Measurements from ENCODE around the gene EPB41L4B.

Gene EPB41L4B

GRCh38 chr9:109305801-109306200 lies 15.1 kb downstream of the EPB41L4B start:
- no peak for TF ChIP-seq CTCF (IDR thresholded peaks at IDR 0.05; ENCODE audit: insufficient read depth, low read length, poor library complexity, severe bottlenecking)
- no peaks in the 10 kb centered on the region for H3K36me3 ChIP-seq (ENCODE audit: control insufficient read depth, insufficient read depth, low read length)
- no peak overlapping the region for H3K4me3 ChIP-seq (replicated peaks; ENCODE audit: low read depth, low read length)

GRCh38 chr9:109304347-109304746 lies 16.5 kb downstream of the EPB41L4B start:
- no peak for TF ChIP-seq CTCF (IDR thresholded peaks at IDR 0.05; ENCODE audit: insufficient read depth, low read length, poor library complexity, severe bottlenecking)
- H3K36me3 ChIP-seq (ENCODE audit: control insufficient read depth, insufficient read depth, low read length), result no peaks in the 10 kb centered on the region
- peaks cover 2% of the 10 kb centered on the region; the same call in 1 of the 2 replicates for H3K27me3 ChIP-seq (replicated peaks; ENCODE audit: control insufficient read depth, insufficient read depth, low read length)
- no peak for DNase-seq (ENCODE audit: extremely low read depth, insufficient read length)
- no peak overlapping the region for H3K4me3 ChIP-seq (replicated peaks; ENCODE audit: low read depth, low read length)

More at GRCh38 chr9:109305801-109306200, 15.1 kb downstream of the EPB41L4B start:
- peaks cover 2% of the 10 kb centered on the region; the same call in 1 of the 2 replicates for H3K27me3 ChIP-seq (replicated peaks; ENCODE audit: control insufficient read depth, insufficient read depth, low read length)
- no peak for DNase-seq (ENCODE audit: extremely low read depth, insufficient read length)

GRCh38 chr9:109303900-109304299 lies 17.0 kb downstream of the EPB41L4B start:
- DNase-seq (ENCODE audit: extremely low read depth, insufficient read length), result no peak
- H3K27me3 ChIP-seq (replicated peaks; ENCODE audit: control insufficient read depth, insufficient read depth, low read length), result peaks cover 2% of the 10 kb centered on the region; the same call in 1 of the 2 replicates
- no peak overlapping the region for H3K4me3 ChIP-seq (replicated peaks; ENCODE audit: low read depth, low read length)
- no peak for TF ChIP-seq CTCF (IDR thresholded peaks at IDR 0.05; ENCODE audit: insufficient read depth, low read length, poor library complexity, severe bottlenecking)
- no peaks in the 10 kb centered on the region for H3K36me3 ChIP-seq (ENCODE audit: control insufficient read depth, insufficient read depth, low read length)

GRCh38 chr9:109302606-109303005 lies 18.3 kb downstream of the EPB41L4B start:
- Histone ChIP-seq H3K27me3 (replicated peaks; ENCODE audit: control insufficient read depth, insufficient read depth, low read length) (peaks cover 2% of the 10 kb centered on the region; the same call in 1 of the 2 replicates), H3K36me3 (ENCODE audit: control insufficient read depth, insufficient read depth, low read length) (no peaks in the 10 kb centered on the region), H3K4me3 (replicated peaks; ENCODE audit: low read depth, low read length) (no peak overlapping the region)
- TF ChIP-seq CTCF (IDR thresholded peaks at IDR 0.05; ENCODE audit: insufficient read depth, low read length, poor library complexity, severe bottlenecking), result no peak
- no peak for DNase-seq (ENCODE audit: extremely low read depth, insufficient read length)

GRCh38 chr9:109301012-109301411 lies 19.8 kb downstream of the EPB41L4B start:
- TF ChIP-seq CTCF (IDR thresholded peaks at IDR 0.05; ENCODE audit: insufficient read depth, low read length, poor library complexity, severe bottlenecking), result no peak
- Histone ChIP-seq H3K4me3 (replicated peaks; ENCODE audit: low read depth, low read length) (no peak overlapping the region), H3K36me3 (ENCODE audit: control insufficient read depth, insufficient read depth, low read length) (no peaks in the 10 kb centered on the region), H3K27me3 (replicated peaks; ENCODE audit: control insufficient read depth, insufficient read depth, low read length) (no peaks in the 10 kb centered on the region; the same call in 1 of the 2 replicates)
- DNase-seq (ENCODE audit: extremely low read depth, insufficient read length), result no peak

- H3K36me3 ChIP-seq (ENCODE audit: control insufficient read depth, insufficient read depth, low read length), result no peaks in the 10 kb centered on the region
- DNase-seq (ENCODE audit: extremely low read depth, insufficient read length), result no peak
- H3K4me3 ChIP-seq (replicated peaks; ENCODE audit: low read depth, low read length), result no peak overlapping the region
- TF ChIP-seq CTCF (IDR thresholded peaks at IDR 0.05; ENCODE audit: insufficient read depth, low read length, poor library complexity, severe bottlenecking), result no peak
- H3K27me3 ChIP-seq (replicated peaks; ENCODE audit: control insufficient read depth, insufficient read depth, low read length), result no peaks in the 10 kb centered on the region; the same call in 1 of the 2 replicates
Observed at GRCh38 chr9:109299891-109300290, 21.0 kb downstream of the EPB41L4B start.
